Measurements from ENCODE around the gene PDE6D. TPM values are rescaled to one million over a fixed set of nuclear protein-coding genes. Genes with fewer than 3 reads are reported as not detected.

Gene PDE6D
- total and polyA plus RNA-seq, 2 experiments from 2014 or later = 22.7 to 23.3 TPM

GRCh38 chr2:231745303-231746038 is 35.6 kb downstream of the PDE6D start:
- no peak for TF ChIP-seq EZH2phosphoT487 (IDR thresholded peaks at IDR 0.05; ENCODE audit: low read depth, severe bottlenecking, unreplicated experiment)
- no peak for TF ChIP-seq CTCF (IDR thresholded peaks at IDR 0.05; ENCODE audit: poor library complexity)
- no peak for TF ChIP-seq EZH2 (IDR thresholded peaks at IDR 0.05; ENCODE audit: borderline replicate concordance)
- Histone ChIP-seq H3K4me1 (ENCODE audit: insufficient read depth) (no peaks in the 10 kb centered on the region), H3K9me2 (replicated peaks; ENCODE audit: insufficient read depth) (no peaks in the 10 kb centered on the region), H3K79me2 (no peaks in the 10 kb centered on the region), H4K20me1 (ENCODE audit: insufficient read depth, poor library complexity, severe bottlenecking) (no peaks in the 10 kb centered on the region), H3K4me3 (no peak overlapping the region), H3K4me2 (no peak overlapping the region), H3K27ac (no peak overlapping the region), H3K27me3 (no peaks in the 10 kb centered on the region), H3K9me3 (ENCODE audit: low read depth) (no peaks in the 10 kb centered on the region), H3K36me3 (replicated peaks; ENCODE audit: insufficient read depth, low read depth) (no peaks in the 10 kb centered on the region), H2AFZ (no peak overlapping the region)
- WGBS (ENCODE audit: low lambda C conversion rate, missing lambda C conversion rate) = 60% methylated on average over 6 of the region's 6 CpGs
- DNase-seq (ENCODE audit: low spot score) = no peak

- DNase-seq (ENCODE audit: low spot score) = no peak
- H3K27ac ChIP-seq = no peak overlapping the region
- H3K36me3 ChIP-seq (replicated peaks; ENCODE audit: insufficient read depth, low read depth) = no peaks in the 10 kb centered on the region
- H3K4me1 ChIP-seq (ENCODE audit: insufficient read depth) = no peaks in the 10 kb centered on the region
- no peak overlapping the region for H2AFZ ChIP-seq
- H3K9me3 ChIP-seq (ENCODE audit: low read depth) = no peaks in the 10 kb centered on the region
- 91% methylated on average over 9 of the region's 9 CpGs for WGBS (ENCODE audit: low lambda C conversion rate, missing lambda C conversion rate)
- no peaks in the 10 kb centered on the region for H3K9me2 ChIP-seq (replicated peaks; ENCODE audit: insufficient read depth)
- no peak overlapping the region for H3K4me2 ChIP-seq
- TF ChIP-seq CTCF (IDR thresholded peaks at IDR 0.05; ENCODE audit: poor library complexity) = no peak
- no peak for TF ChIP-seq EZH2phosphoT487 (IDR thresholded peaks at IDR 0.05; ENCODE audit: low read depth, severe bottlenecking, unreplicated experiment)
- no peaks in the 10 kb centered on the region for H3K27me3 ChIP-seq
- H3K4me3 ChIP-seq = no peak overlapping the region
- H3K79me2 ChIP-seq = no peaks in the 10 kb centered on the region
- H4K20me1 ChIP-seq (ENCODE audit: insufficient read depth, poor library complexity, severe bottlenecking) = no peaks in the 10 kb centered on the region
Measured at GRCh38 chr2:231743376-231744116, 37.5 kb downstream of the PDE6D start.

- DNase-seq (ENCODE audit: low spot score) = no peak
- no peak for TF ChIP-seq CTCF (IDR thresholded peaks at IDR 0.05; ENCODE audit: poor library complexity)
- TF ChIP-seq EZH2 (IDR thresholded peaks at IDR 0.05; ENCODE audit: borderline replicate concordance) = no peak
- TF ChIP-seq EZH2phosphoT487 (IDR thresholded peaks at IDR 0.05; ENCODE audit: low read depth, severe bottlenecking, unreplicated experiment) = no peak
- Histone ChIP-seq H3K4me2 (no peak overlapping the region), H3K27ac (no peak overlapping the region), H2AFZ (no peak overlapping the region), H3K4me3 (no peak overlapping the region), H4K20me1 (ENCODE audit: insufficient read depth, poor library complexity, severe bottlenecking) (no peaks in the 10 kb centered on the region), H3K9me2 (replicated peaks; ENCODE audit: insufficient read depth) (no peaks in the 10 kb centered on the region), H3K79me2 (no peaks in the 10 kb centered on the region), H3K4me1 (ENCODE audit: insufficient read depth) (no peaks in the 10 kb centered on the region), H3K36me3 (replicated peaks; ENCODE audit: insufficient read depth, low read depth) (no peaks in the 10 kb centered on the region), H3K9me3 (ENCODE audit: low read depth) (no peaks in the 10 kb centered on the region), H3K27me3 (no peaks in the 10 kb centered on the region)
- WGBS (ENCODE audit: low lambda C conversion rate, missing lambda C conversion rate) = 91% methylated on average over 7 of the region's 7 CpGs
Measured at GRCh38 chr2:231737761-231738160, 43.3 kb downstream of the PDE6D start.

Measured in hepatocyte (in vitro differentiated cells).